Measurements from ENCODE around the gene NUFIP1.
"Not testable (repeated sequence)": the region's sequence is repeated elsewhere in the genome, so short reads cannot be mapped to it uniquely, and the experiment has no call there.

The NUFIP1 gene

DNA sequence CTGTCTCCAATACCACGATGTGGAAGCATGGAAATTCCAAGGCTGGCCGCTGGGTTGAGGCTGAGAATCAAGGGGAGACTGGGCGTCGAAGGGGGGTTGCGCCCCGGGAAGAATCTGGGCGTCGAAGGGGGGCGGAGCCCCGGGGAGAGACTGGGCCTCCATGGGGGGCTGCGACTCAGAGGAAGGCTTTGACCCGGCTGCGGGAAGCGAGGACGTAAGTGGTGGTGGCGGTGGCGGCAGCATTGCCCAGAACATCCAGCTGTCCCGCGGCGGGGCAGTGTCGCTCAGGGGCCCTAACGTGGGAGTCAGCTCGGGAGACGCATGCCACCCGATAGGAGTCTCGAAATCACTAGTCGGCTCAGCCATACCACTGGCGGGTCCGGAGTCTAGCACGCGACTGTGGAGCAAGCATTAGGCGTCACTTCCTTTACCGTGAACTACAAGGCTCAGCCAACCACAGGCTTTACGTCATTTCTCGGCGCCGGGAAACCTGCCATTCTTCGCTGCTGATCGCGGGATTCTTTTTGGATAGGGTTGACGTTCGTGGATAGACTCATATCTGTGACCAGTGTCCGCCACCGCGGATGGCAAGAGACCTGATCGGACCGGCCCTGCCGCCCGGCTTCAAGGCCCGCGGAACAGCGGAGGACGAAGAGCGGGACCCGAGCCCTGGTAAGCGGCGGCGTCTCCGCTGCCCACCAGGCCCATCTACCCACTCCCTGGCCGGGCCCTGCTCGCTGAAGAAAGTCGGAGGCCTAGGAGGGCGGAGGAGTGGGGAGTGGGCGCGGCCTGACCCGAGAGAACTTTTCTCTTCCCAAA lies at the start of gene NUFIP1, which contains the start of gene GPALPP1:
Gene NUFIP1, minus strand, starts transcription at position 401 of the 819 bp plus-strand sequence. Its CDS starts 35 bp downstream, at position 366.
Gene GPALPP1, plus strand, starts transcription at position 468 of the 819 bp plus-strand sequence. Its CDS starts 117 bp downstream, at position 585.
- H3K4me1 ChIP-seq (ENCODE audit: insufficient read depth, low read length) = no peaks in the 10 kb centered on the region
- peak within 1 kb of the TSS; percentile 77 for H3K9ac ChIP-seq (ENCODE audit: low read depth, low read length)
- peaks cover 5% of the 10 kb centered on the region; the same call in 1 of the 2 replicates for H3K36me3 ChIP-seq (ENCODE audit: insufficient read depth, low read length)
- H3K9me3 ChIP-seq (ENCODE audit: control insufficient read depth, insufficient read depth, low read length) = no peaks in the 10 kb centered on the region; the same call in 1 of the 2 replicates

DNA sequence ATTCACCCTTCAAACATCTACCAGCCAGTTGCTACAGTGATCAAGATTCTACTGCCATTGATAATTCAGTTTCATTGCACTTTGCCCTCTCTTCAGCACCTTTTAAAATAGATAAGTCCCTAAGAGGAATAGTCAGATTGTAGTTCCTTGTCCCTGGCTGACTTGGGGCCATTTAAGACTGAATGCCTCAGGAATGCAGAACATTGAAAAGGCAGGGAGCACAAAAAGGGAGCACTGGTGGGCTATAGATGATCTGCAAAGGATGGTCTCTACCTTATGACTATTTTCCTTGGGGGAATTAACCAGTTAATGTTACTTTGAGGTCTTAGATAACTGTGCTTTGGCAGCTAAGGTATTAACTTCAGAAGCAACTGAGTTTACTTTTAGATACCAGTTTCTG lies 46.9 kb upstream of the NUFIP1 start:
- no peak overlapping the region for H3K9ac ChIP-seq (ENCODE audit: low read depth, low read length)
- H3K9me3 ChIP-seq (ENCODE audit: control insufficient read depth, insufficient read depth, low read length) = no peaks in the 10 kb centered on the region
- no peaks in the 10 kb centered on the region for H3K36me3 ChIP-seq (ENCODE audit: insufficient read depth, low read length)
- no peaks in the 10 kb centered on the region for H3K4me1 ChIP-seq (ENCODE audit: insufficient read depth, low read length)

DNA sequence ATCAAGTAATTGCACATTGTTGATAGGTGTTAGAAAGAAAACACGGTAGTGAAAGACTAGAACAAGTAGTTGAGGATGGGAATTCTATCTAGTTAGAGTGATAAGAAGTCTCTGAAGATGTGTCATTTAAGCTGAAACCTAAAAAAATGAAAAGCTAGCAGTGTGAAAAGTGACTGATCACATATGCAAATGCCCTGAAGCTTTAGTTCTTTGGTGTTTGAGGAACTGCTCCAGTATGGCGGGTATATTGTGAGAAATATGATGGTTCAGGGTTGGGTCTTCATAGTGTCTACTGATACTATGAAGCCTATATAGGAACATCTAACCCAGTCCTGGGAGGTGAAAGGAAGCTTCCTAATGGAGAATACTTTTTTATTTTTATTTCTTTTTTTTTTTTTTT lies 45.1 kb upstream of the NUFIP1 start:
- Histone ChIP-seq H3K36me3 (ENCODE audit: insufficient read depth, low read length) (no peaks in the 10 kb centered on the region), H3K4me1 (ENCODE audit: insufficient read depth, low read length) (no peaks in the 10 kb centered on the region)

DNA sequence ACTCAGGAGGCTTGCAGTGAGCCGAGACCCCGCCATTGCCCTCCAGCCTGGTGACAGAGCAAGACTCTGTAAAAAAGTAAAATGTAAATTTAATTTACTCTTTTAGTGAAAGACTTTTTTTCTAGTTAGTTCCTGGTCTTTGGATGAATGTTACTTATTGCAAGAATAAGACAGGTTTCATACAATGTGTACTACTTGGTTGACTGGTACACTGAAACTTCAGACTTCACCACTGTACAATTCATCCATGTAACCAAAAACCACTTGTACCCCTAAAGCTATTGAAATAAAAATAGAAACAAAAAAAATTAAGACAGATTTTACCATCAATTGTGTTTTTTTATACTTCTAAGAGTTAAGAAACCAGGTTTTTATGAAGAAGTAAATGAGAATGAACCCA lies 35.6 kb upstream of the NUFIP1 start:
- Histone ChIP-seq H3K4me1 (ENCODE audit: insufficient read depth, low read length) (no peaks in the 10 kb centered on the region), H3K9me3 (ENCODE audit: control insufficient read depth, insufficient read depth, low read length) (no peaks in the 10 kb centered on the region), H3K9ac (ENCODE audit: low read depth, low read length) (no peak overlapping the region), H3K36me3 (ENCODE audit: insufficient read depth, low read length) (no peaks in the 10 kb centered on the region)

More for the DNA sequence above, 45.1 kb upstream of the NUFIP1 start:
- Histone ChIP-seq H3K9ac (ENCODE audit: low read depth, low read length) (no peak overlapping the region), H3K9me3 (ENCODE audit: control insufficient read depth, insufficient read depth, low read length) (no peaks in the 10 kb centered on the region)

DNA sequence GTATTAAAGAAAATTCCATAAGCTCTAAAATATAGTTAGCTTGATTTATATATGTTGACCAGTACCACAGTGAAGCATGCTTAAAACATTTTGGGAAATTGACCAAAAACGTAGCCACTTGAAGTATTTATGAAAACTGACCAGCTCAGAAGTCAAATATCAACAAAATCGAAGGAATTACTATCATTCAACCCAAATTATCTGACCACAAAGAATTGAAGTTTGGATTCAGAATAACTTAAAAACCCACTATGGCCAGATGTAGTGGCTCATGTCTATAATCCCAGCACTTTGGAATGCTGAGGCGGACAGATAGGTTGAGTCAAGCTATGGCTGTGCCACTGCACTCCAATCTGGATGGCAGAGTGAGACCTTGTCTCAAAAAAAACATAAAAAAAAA lies 32.0 kb upstream of the NUFIP1 start:
- no peaks in the 10 kb centered on the region for H3K4me1 ChIP-seq (ENCODE audit: insufficient read depth, low read length)
- H3K9me3 ChIP-seq (ENCODE audit: control insufficient read depth, insufficient read depth, low read length) = no peaks in the 10 kb centered on the region
- no peak overlapping the region for H3K9ac ChIP-seq (ENCODE audit: low read depth, low read length)
- H3K36me3 ChIP-seq (ENCODE audit: insufficient read depth, low read length) = no peaks in the 10 kb centered on the region

DNA sequence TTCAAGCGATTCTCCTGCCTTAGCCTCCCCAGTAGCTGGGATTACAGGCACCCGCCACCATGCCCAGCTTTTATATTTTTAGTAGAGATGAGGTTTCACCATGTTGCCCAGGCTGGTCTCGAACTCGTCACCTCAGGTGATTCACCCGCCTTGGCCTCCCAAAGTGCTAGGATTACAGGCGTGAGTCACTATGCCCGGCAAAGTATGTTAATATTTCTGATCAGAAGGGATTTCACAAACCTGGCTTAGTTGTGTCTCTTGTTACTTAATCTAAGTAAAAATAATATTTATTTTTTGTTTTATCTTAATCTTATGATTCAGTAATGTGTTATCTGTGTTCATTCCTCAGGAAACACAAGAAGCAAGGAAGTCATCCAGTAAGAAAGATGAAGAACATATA lies 30.7 kb upstream of the NUFIP1 start:
- H3K9ac ChIP-seq (ENCODE audit: low read depth, low read length); H3K4me1 ChIP-seq (ENCODE audit: insufficient read depth, low read length); H3K36me3 ChIP-seq (ENCODE audit: insufficient read depth, low read length); H3K9me3 ChIP-seq (ENCODE audit: control insufficient read depth, insufficient read depth, low read length): not testable (repeated sequence)

DNA sequence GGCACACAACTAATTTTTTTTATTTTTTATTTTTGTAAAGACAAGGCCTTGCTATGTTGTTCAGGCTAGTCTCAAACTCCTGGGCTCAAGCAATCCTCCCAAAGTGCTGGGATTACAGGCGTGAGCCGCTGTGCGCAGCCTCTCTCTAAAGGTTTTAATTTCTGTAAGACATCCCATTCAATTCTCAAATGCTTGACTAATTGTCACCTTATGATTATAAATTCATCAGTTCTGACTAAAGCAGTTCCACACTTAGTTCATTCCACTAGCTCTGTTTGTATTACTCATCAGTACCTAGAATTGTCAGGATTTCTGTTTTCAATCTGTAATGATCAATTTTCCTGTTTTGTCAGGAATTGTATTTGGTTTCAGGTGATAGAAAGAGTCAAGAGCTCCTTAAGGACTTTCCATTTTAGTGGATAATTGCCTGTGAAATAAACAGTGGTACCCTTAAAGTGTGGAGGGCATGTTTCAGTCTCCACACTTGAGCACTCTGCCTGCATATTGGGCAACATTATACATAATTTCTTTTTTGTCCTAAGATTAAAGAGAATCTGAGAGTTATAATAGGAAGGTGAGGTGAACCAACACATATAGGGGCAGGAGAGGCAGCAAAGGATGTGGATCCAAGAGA lies 27.6 kb upstream of the NUFIP1 start:
- Histone ChIP-seq H3K36me3 (ENCODE audit: insufficient read depth, low read length) (no peaks in the 10 kb centered on the region), H3K9ac (ENCODE audit: low read depth, low read length) (no peak overlapping the region), H3K9me3 (ENCODE audit: control insufficient read depth, insufficient read depth, low read length) (no peaks in the 10 kb centered on the region), H3K4me1 (ENCODE audit: insufficient read depth, low read length) (no peaks in the 10 kb centered on the region)

DNA sequence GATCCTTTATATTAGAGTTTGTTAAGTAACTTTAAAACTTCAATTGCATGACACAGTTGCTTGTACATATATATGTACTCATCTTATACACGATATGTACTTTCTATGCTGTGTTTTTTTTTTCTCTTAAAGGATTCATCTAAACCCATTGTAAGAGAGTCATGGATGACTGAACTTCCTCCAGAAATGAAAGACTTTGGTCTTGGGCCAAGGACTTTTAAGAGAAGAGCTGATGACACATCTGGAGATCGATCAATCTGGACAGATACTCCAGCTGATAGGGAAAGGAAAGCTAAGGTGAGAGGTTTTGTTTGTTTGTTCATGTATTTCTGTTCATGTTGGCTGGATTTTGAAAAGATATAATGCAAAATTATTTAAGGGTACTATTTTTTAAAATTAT lies 26.0 kb upstream of the NUFIP1 start:
- H3K4me1 ChIP-seq (ENCODE audit: insufficient read depth, low read length) = no peaks in the 10 kb centered on the region
- H3K9me3 ChIP-seq (ENCODE audit: control insufficient read depth, insufficient read depth, low read length) = no peaks in the 10 kb centered on the region
- H3K36me3 ChIP-seq (ENCODE audit: insufficient read depth, low read length) = peaks cover 4% of the 10 kb centered on the region; the same call in 1 of the 2 replicates
- no peak overlapping the region for H3K9ac ChIP-seq (ENCODE audit: low read depth, low read length)

DNA sequence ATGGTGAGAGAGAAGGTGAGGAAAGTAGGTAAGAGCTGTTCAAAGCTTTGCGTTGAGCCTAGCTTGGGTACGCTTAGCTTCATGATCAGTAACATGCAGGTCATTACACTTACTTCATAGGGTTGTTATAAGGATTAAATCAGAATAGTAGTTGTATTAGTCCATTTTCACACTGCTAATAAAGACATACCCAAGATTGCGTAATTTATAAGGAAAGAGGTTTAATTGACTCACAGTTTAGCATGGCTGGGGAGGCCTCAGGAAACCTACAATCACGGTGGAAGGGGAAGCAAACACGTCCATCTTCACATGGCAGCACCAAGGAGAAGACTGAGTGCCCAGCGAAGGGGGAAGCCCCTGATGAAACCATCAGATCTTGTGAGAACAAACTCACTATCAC lies 21.9 kb upstream of the NUFIP1 start:
- no peak overlapping the region for H3K9ac ChIP-seq (ENCODE audit: low read depth, low read length)
- no peaks in the 10 kb centered on the region for H3K4me1 ChIP-seq (ENCODE audit: insufficient read depth, low read length)
- H3K9me3 ChIP-seq (ENCODE audit: control insufficient read depth, insufficient read depth, low read length) = no peaks in the 10 kb centered on the region
- H3K36me3 ChIP-seq (ENCODE audit: insufficient read depth, low read length) = peaks cover 4% of the 10 kb centered on the region; the same call in 1 of the 2 replicates

DNA sequence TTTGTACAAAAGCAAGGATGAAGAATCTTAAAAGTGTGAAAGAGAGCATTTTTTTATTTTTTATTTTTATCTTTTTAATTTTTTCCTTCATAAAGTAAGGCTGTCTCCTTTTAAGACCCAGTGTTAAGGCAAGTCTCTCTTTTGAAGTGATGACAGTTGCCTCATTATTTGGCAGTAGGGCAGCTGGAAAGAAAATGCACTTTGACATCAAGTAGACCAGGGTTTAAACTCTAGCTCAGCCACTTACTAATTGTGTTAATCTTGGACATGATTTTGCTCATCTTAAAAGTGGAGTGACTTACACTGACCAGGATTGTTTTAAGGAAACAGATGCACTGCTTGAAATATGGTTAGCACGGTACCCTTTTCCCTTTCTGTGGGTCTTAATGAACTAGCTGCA lies 18.6 kb upstream of the NUFIP1 start:
- Histone ChIP-seq H3K36me3 (ENCODE audit: insufficient read depth, low read length) (peaks cover 4% of the 10 kb centered on the region; the same call in 1 of the 2 replicates), H3K9ac (ENCODE audit: low read depth, low read length) (no peak overlapping the region), H3K4me1 (ENCODE audit: insufficient read depth, low read length) (no peaks in the 10 kb centered on the region), H3K9me3 (ENCODE audit: control insufficient read depth, insufficient read depth, low read length) (no peaks in the 10 kb centered on the region)

DNA sequence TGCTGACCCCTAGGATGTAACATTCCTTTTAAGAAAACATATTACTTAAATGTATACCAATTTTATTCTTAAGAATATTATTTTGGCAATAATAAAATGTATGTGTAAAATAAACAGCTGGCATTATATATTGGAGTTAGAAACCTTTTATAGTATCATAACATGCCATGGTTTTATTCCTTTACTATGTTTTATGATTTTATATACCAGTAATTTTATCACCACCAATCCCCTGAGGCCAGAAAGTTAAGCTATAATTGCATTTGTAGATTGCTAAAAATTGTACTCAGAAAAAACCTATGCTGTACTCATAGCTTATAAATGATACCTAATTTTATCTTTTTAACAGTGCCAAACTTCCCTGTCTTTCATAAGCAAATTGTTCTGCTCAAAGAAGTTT lies 18.0 kb upstream of the NUFIP1 start:
- H3K9ac ChIP-seq (ENCODE audit: low read depth, low read length) = no peak overlapping the region
- no peaks in the 10 kb centered on the region for H3K4me1 ChIP-seq (ENCODE audit: insufficient read depth, low read length)
- peaks cover 4% of the 10 kb centered on the region for H3K36me3 ChIP-seq (ENCODE audit: insufficient read depth, low read length)
- H3K9me3 ChIP-seq (ENCODE audit: control insufficient read depth, insufficient read depth, low read length) = no peaks in the 10 kb centered on the region

DNA sequence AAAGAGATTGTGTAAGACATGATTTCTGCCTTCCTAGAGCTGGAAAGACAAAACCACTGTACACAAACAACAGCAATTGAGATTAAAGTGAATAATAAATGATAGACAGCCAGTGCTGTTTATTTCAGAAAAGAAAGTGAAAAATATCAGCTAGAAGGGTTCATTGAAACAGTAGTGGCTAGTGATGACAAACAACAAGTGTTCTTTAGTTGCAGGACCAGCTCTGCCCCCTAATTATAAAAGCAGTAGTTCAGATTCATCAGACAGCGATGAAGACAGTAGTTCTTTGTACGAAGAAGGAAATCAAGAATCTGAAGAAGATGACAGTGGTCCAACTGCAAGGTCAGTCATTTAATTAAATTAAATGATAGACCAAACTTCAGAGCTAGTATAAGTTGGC lies 14.8 kb upstream of the NUFIP1 start:
- Histone ChIP-seq H3K4me1 (ENCODE audit: insufficient read depth, low read length) (no peaks in the 10 kb centered on the region), H3K36me3 (ENCODE audit: insufficient read depth, low read length) (peaks cover 4% of the 10 kb centered on the region), H3K9ac (ENCODE audit: low read depth, low read length) (no peak overlapping the region), H3K9me3 (ENCODE audit: control insufficient read depth, insufficient read depth, low read length) (no peaks in the 10 kb centered on the region)

DNA sequence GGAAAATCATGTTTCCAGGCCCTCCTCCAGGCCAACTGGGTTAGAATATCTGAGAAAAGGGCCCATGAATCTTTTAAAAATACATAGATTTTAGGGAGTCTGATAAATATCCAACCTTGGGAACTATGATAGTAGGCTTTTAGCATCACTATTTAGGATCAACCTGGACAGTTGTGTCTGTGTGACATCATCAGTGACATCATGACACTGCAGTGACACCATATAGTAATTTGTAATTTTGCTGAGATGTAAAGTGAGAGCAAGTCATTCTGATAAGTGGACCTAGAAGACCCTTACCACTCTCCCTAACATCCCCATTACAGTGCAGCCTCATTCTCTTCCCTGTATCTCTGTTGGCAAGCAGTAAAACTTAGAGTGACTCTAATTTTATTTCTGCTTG lies 14.1 kb upstream of the NUFIP1 start:
- Histone ChIP-seq H3K4me1 (ENCODE audit: insufficient read depth, low read length) (no peaks in the 10 kb centered on the region), H3K36me3 (ENCODE audit: insufficient read depth, low read length) (peaks cover 4% of the 10 kb centered on the region), H3K9ac (ENCODE audit: low read depth, low read length) (no peak overlapping the region), H3K9me3 (ENCODE audit: control insufficient read depth, insufficient read depth, low read length) (no peaks in the 10 kb centered on the region)

DNA sequence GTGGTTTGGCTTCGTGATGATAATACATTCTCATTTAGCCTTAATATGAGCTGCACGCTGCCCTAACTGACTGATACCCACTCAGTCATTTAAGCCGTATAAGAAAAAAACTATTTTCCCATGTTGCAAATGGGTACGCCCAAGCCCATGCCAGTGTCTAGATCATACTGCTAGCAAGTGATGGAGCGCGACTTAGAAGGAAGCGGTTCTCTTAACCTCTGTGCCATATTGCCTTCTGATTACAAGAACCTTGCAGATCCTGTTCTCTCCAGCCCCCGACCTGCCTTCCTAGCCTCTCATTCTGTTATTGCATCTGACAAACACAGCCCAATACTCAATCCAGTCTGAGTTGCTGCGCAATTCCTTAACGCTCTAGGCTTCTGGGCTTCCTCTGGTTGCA lies 670 bp upstream of the NUFIP1 start:
- peaks cover 4% of the 10 kb centered on the region; the same call in 1 of the 2 replicates for H3K36me3 ChIP-seq (ENCODE audit: insufficient read depth, low read length)
- H3K9me3 ChIP-seq (ENCODE audit: control insufficient read depth, insufficient read depth, low read length) = no peaks in the 10 kb centered on the region; the same call in 1 of the 2 replicates
- no peaks in the 10 kb centered on the region for H3K4me1 ChIP-seq (ENCODE audit: insufficient read depth, low read length)
- peak overlapping the region; percentile 77 for H3K9ac ChIP-seq (ENCODE audit: low read depth, low read length)

DNA sequence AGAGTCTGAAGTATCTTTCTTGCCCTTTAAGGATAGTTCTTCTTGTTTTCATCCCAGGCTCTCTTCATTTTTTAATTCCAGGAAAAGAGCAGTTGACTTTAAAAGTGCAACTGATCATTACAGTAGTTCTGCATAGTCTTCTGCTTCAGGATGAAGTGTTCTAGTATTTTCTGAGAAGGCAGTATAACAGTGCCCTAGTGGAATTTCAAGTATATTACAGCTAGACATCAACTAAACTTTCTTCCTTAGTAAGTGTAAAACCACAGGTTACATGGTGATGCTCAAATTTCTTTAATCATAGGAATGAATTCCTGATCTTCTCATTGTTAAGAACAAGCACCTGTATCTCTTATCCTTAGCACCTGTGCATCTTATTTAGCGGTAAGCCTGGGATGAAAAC lies 10.9 kb downstream of the NUFIP1 start:
- peaks cover 10% of the 10 kb centered on the region; the same call in 1 of the 2 replicates for H3K36me3 ChIP-seq (ENCODE audit: insufficient read depth, low read length)
- no peaks in the 10 kb centered on the region for H3K4me1 ChIP-seq (ENCODE audit: insufficient read depth, low read length)
- no peaks in the 10 kb centered on the region for H3K9me3 ChIP-seq (ENCODE audit: control insufficient read depth, insufficient read depth, low read length)
- H3K9ac ChIP-seq (ENCODE audit: low read depth, low read length) = no peak overlapping the region
